ENCODE data around the gene C12orf60.

The C12orf60 gene

GRCh38 chr12:14873440-14874185 is 70.1 kb downstream of the C12orf60 start:
- no peak for DNase-seq (ENCODE audit: low read depth, low spot score)
